Suppressor macrophage treated with lipopolysaccharide for 4 hours (primary cell): ENCODE measurements around the gene PRSS3.
"Not testable (repeated sequence)": the region's sequence is repeated elsewhere in the genome, so short reads cannot be mapped to it uniquely, and the experiment has no call there.

ENCODE experiments used
- DNase-seq: peaks from one replicate; pipeline ENCODE4 v3.0.0-alpha.2; 2020

The PRSS3 gene

GRCh38 chr9:33795281-33795680, at the start of gene PRSS3:
Gene PRSS3 (plus strand): TSS chr9:33795561. CDS start chr9:33795574, 13 bp downstream.
- no peak for DNase-seq

- no peak for DNase-seq
These were observed 46.6 kb upstream of the PRSS3 start for GRCh38 chr9:33748633-33749304.

GRCh38 chr9:33749305-33749654, 46.1 kb upstream of the PRSS3 start:
- DNase-seq: peak; percentile 36

GRCh38 chr9:33750307-33750838, 45.0 kb upstream of the PRSS3 start:
- DNase-seq: no peak

- no peak for DNase-seq
These were observed 44.5 kb upstream of the PRSS3 start for GRCh38 chr9:33750839-33751339.

GRCh38 chr9:33751536-33752129, 43.7 kb upstream of the PRSS3 start:
- no peak for DNase-seq

GRCh38 chr9:33752130-33752637, 43.2 kb upstream of the PRSS3 start:
- no peak for DNase-seq

GRCh38 chr9:33752789-33753188, 42.6 kb upstream of the PRSS3 start:
- not testable (repeated sequence) for DNase-seq

- DNase-seq: peak; percentile 86
These were observed 35.7 kb upstream of the PRSS3 start for GRCh38 chr9:33759648-33760047.

GRCh38 chr9:33762343-33762742, 33.0 kb upstream of the PRSS3 start:
- DNase-seq: no peak

- not testable (repeated sequence) for DNase-seq
These were observed 31.7 kb upstream of the PRSS3 start for GRCh38 chr9:33763709-33764108.

GRCh38 chr9:33765411-33765810, 29.9 kb upstream of the PRSS3 start:
- peak; percentile 23 for DNase-seq

- DNase-seq: not testable (repeated sequence)
These were observed 25.0 kb upstream of the PRSS3 start for GRCh38 chr9:33770156-33770880.

- DNase-seq: peak; percentile 43
These were observed 22.2 kb upstream of the PRSS3 start for GRCh38 chr9:33773135-33773534.

GRCh38 chr9:33774074-33774659, 21.2 kb upstream of the PRSS3 start:
- not testable (repeated sequence) for DNase-seq

GRCh38 chr9:33776578-33776977, 18.8 kb upstream of the PRSS3 start:
- no peak for DNase-seq

GRCh38 chr9:33778700-33779351, 16.5 kb upstream of the PRSS3 start:
- DNase-seq: peak; percentile 78

GRCh38 chr9:33780276-33780675, 15.1 kb upstream of the PRSS3 start:
- no peak for DNase-seq

- DNase-seq: no peak
These were observed 13.6 kb upstream of the PRSS3 start for GRCh38 chr9:33781736-33782135.

- peak; percentile 23 for DNase-seq
These were observed 12.8 kb upstream of the PRSS3 start for GRCh38 chr9:33782395-33783152.

- no peak for DNase-seq
These were observed 9.4 kb upstream of the PRSS3 start for GRCh38 chr9:33785914-33786313.

GRCh38 chr9:33786681-33787080, 8.7 kb upstream of the PRSS3 start:
- DNase-seq: no peak
